HepG2 (cell line): ENCODE measurements around the gene ANXA9. TPM values are rescaled to one million over a fixed set of nuclear protein-coding genes. Genes with fewer than 3 reads are reported as not detected.

Source experiments
- ATF7-NPFF ChIP-seq: sonication (generic); formaldehyde crosslinking; IDR thresholded peaks from 2 replicates; pipeline ENCODE4 v1.8.1; 2023; ENCODE audit warnings: mild to moderate bottlenecking, low read depth, missing genetic modification reagents, moderate library complexity
- BCL3 ChIP-seq: sonication (generic); formaldehyde crosslinking; IDR thresholded peaks from 2 replicates; pipeline ENCODE4 v1.5.1; 2020; ENCODE audit warnings: mild to moderate bottlenecking, missing genetic modification reagents, moderate library complexity
- DMTF1 ChIP-seq: sonication (generic); formaldehyde crosslinking; IDR thresholded peaks from 2 replicates; pipeline ENCODE4 v1.4.0; 2020; ENCODE audit warnings: mild to moderate bottlenecking, missing genetic modification reagents
- KLF15 ChIP-seq: sonication (generic); formaldehyde crosslinking; IDR thresholded peaks from 2 replicates; pipeline ENCODE4 v1.8.1; 2023; ENCODE audit warnings: borderline replicate concordance, mild to moderate bottlenecking, inconsistent platforms, missing genetic modification reagents, mixed read lengths
- KLF16 ChIP-seq, 2 experiments: sonication (generic) in 1 of 2; formaldehyde crosslinking in 1 of 2; IDR thresholded peaks; 2 replicates each; pipeline versions ENCODE4 v1.6.1 to v1.8.0; 2016 to 2023; ENCODE audit warnings: missing genetic modification reagents in 2 of 2, missing compliant biosample characterization in 1 of 2
- MBNL3 ChIP-seq: fragments of 250-450 bp; sonication (Bioruptor Pico); conservative IDR thresholded peaks from 2 replicates; pipeline ENCODE4 v1.8.0; 2022; ENCODE audit warnings: mild to moderate bottlenecking, inconsistent platforms
- MXD1 ChIP-seq: sonication (generic); formaldehyde crosslinking; IDR thresholded peaks from 2 replicates; pipeline ENCODE4 v1.4.0; 2020; ENCODE audit warnings: mild to moderate bottlenecking, missing genetic modification reagents
- NFE2 ChIP-seq: sonication (generic); formaldehyde crosslinking; IDR thresholded peaks from 2 replicates; pipeline ENCODE4 v1.4.0; 2020; ENCODE audit warnings: missing genetic modification reagents
- NFE2L1 ChIP-seq: sonication (generic); formaldehyde crosslinking; IDR thresholded peaks from 2 replicates; pipeline ENCODE4 v1.4.0; 2020; ENCODE audit warnings: missing genetic modification reagents, mild to moderate bottlenecking, borderline replicate concordance
- PAF1 ChIP-seq: IDR thresholded peaks from 2 replicates; pipeline ENCODE4 v1.6.1; 2016; ENCODE audit warnings: missing genetic modification reagents, missing compliant biosample characterization
- PAXIP1 ChIP-seq: sonication (generic); formaldehyde crosslinking; conservative IDR thresholded peaks from 2 replicates; pipeline ENCODE4 v1.4.0; 2020; ENCODE audit warnings: mild to moderate bottlenecking, missing genetic modification reagents, moderate library complexity
- SNAPC2 ChIP-seq: sonication (generic); formaldehyde crosslinking; IDR thresholded peaks from 2 replicates; pipeline ENCODE4 v1.8.1; 2022; ENCODE audit warnings: mild to moderate bottlenecking, missing genetic modification reagents
- STAG1 ChIP-seq: sonication (generic); formaldehyde crosslinking; IDR thresholded peaks from 2 replicates; pipeline ENCODE4 v1.4.0; 2020; ENCODE audit warnings: missing genetic modification reagents
- TP53 ChIP-seq: sonication (generic); formaldehyde crosslinking; conservative IDR thresholded peaks from 2 replicates; pipeline ENCODE4 v1.4.0; 2020; ENCODE audit warnings: missing genetic modification reagents
- ZBTB42 ChIP-seq: sonication (generic); formaldehyde crosslinking; IDR thresholded peaks from 2 replicates; pipeline ENCODE4 v1.5.0; 2020; ENCODE audit warnings: mild to moderate bottlenecking, missing genetic modification reagents
- ZFP36L1 ChIP-seq: sonication (generic); formaldehyde crosslinking; IDR thresholded peaks from 2 replicates; pipeline ENCODE4 v1.8.0; 2022; ENCODE audit warnings: mild to moderate bottlenecking, missing genetic modification reagents, moderate library complexity
- ZNF160 ChIP-seq: sonication (generic); formaldehyde crosslinking; IDR thresholded peaks from 2 replicates; pipeline ENCODE4 v1.8.0; 2022; ENCODE audit warnings: mild to moderate bottlenecking, inconsistent platforms, missing genetic modification reagents
- ZNF224 ChIP-seq: sonication (generic); formaldehyde crosslinking; IDR thresholded peaks from 2 replicates; pipeline ENCODE4 v1.5.0; 2020; ENCODE audit warnings: mild to moderate bottlenecking, missing genetic modification reagents
- ZNF329 ChIP-seq: sonication (generic); formaldehyde crosslinking; IDR thresholded peaks from 2 replicates; pipeline ENCODE4 v1.9.0; 2021; ENCODE audit warnings: low read depth, mild to moderate bottlenecking, missing genetic modification reagents
- ZNF678 ChIP-seq: sonication (generic); formaldehyde crosslinking; IDR thresholded peaks from 2 replicates; pipeline ENCODE4 v1.4.0; 2020; ENCODE audit warnings: mild to moderate bottlenecking, missing genetic modification reagents
- ZNF788 ChIP-seq: sonication (generic); formaldehyde crosslinking; IDR thresholded peaks from 2 replicates; pipeline ENCODE4 v1.5.0; 2020; ENCODE audit warnings: mild to moderate bottlenecking, missing genetic modification reagents, borderline replicate concordance
- ZSCAN22 ChIP-seq: sonication (generic); formaldehyde crosslinking; IDR thresholded peaks from 2 replicates; pipeline ENCODE4 v1.4.0; 2020; ENCODE audit warnings: mild to moderate bottlenecking, missing genetic modification reagents
- ZSCAN29 ChIP-seq: sonication (generic); formaldehyde crosslinking; conservative IDR thresholded peaks from 2 replicates; pipeline ENCODE4 v1.4.0; 2020; ENCODE audit warnings: mild to moderate bottlenecking, missing genetic modification reagents
- polyA plus RNA-seq, 8 experiments: library from polyadenylated mRNA; depleted of rRNA in 3 of 8; stranded (reverse) in 7 of 8; unstranded in 1 of 8; fragments of >200 nt; fragmentation: Illumina TruSeq in 4 of 8; extraction: Trizol in 4 of 8; gene quantifications; 2 replicates each; pipeline versions ENCODE4 v1.2.1 to v1.2.3, GENCODE V29; 2011 to 2016; ENCODE audit warnings: low read depth in 4 of 8, missing spikeins in 1 of 8, mixed read lengths in 1 of 8; ENCODE audit not compliant: insufficient read depth in 1 of 8
- total RNA-seq, 5 experiments: library from RNA; depleted of rRNA; stranded (reverse); fragments of >200 nt; fragmentation: Illumina TruSeq; extraction: Trizol; gene quantifications; 2 replicates each; pipeline ENCODE4 v1.2.3, GENCODE V29; 2016; ENCODE audit warnings: low read depth in 1 of 5

ANXA9 gene
- total and polyA plus RNA-seq, 2 of the 13 experiments (the other 11 are each of a cell fraction or from before 2014, with no cell fraction given), result 13.3 to 23.9 TPM

GRCh38 chr1:150970808-150971582 is 11.1 kb upstream of the ANXA9 start (continued):
- TF ChIP-seq ZNF329 (CRISPR knock-in tag) (no peak), TP53 (CRISPR knock-in tag) (no peak), ZNF224 (no peak), ZNF788 (CRISPR knock-in tag) (peak; percentile 94; the same call in 1 of the 2 replicates), KLF16 (CRISPR knock-in tag; IDR thresholded peaks at IDR 0.05) (peak in 1 of 2 experiments; percentile 86; a peak in 2 of 4 replicates), ZSCAN22 (CRISPR knock-in tag) (no peak), ZNF678 (no peak; the same call in 1 of the 2 replicates), PAXIP1 (CRISPR knock-in tag) (peak; percentile 99), NFE2 (CRISPR knock-in tag) (no peak), ZSCAN29 (CRISPR knock-in tag) (no peak), ATF7-NPFF (CRISPR knock-in tag) (no peak), PAF1 (CRISPR knock-in tag) (no peak), MXD1 (no peak; the same call in 1 of the 2 replicates), ZBTB42 (CRISPR knock-in tag) (no peak), ZNF160 (CRISPR knock-in tag) (no peak; the same call in 1 of the 2 replicates), DMTF1 (CRISPR knock-in tag) (peak; percentile 66; the same call in 1 of the 2 replicates), SNAPC2 (CRISPR knock-in tag) (no peak), ZFP36L1 (no peak), KLF15 (no peak), MBNL3 (CRISPR knock-in tag) (no peak), NFE2L1 (no peak), BCL3 (CRISPR knock-in tag) (no peak; the same call in 1 of the 2 replicates), STAG1 (CRISPR knock-in tag) (0 out of 2 replicates have a peak, but pooled peaks have one; percentile 12)
